Progenitor cell of endocrine pancreas (in vitro differentiated cells): ENCODE data around the gene TP53RK. TPM values are rescaled to one million over a fixed set of nuclear protein-coding genes. Genes with fewer than 3 reads are reported as not detected.

ENCODE experiments used
- DNase-seq: peaks from one replicate; pipeline ENCODE4 v3.0.0; 2021; ENCODE audit warnings: low spot score; ENCODE audit not compliant: unreplicated experiment
- H3K27ac Mint-ChIP-seq: 2 replicates; pipeline ENCODE4 v1.8.0; 2021; ENCODE audit warnings: mild to moderate bottlenecking, moderate library complexity, mixed read lengths
- H3K27me3 Mint-ChIP-seq: 2 replicates; pipeline ENCODE4 v1.8.0; 2021; ENCODE audit warnings: mixed read lengths
- H3K36me3 Mint-ChIP-seq: 2 replicates; pipeline ENCODE4 v1.8.0; 2022; ENCODE audit warnings: mixed read lengths; ENCODE audit not compliant: insufficient read depth
- H3K4me1 Mint-ChIP-seq: 2 replicates; pipeline ENCODE4 v1.8.0; 2021; ENCODE audit warnings: low read depth, mixed read lengths
- H3K4me3 Mint-ChIP-seq: 2 replicates; pipeline ENCODE4 v1.8.0; 2021; ENCODE audit warnings: low read depth, mild to moderate bottlenecking, moderate library complexity, mixed read lengths
- H3K9me3 Mint-ChIP-seq: 2 replicates; pipeline ENCODE4 v1.8.0; 2021; ENCODE audit warnings: low read depth, mixed read lengths
- total RNA-seq: library from RNA; stranded (reverse); gene quantifications from 2 replicates; pipeline ENCODE4 v1.2.1, GENCODE V29; 2021
- TF ChIP-seq, protein P1 (sequence below): fragments of 200-600 bp; sonication (generic); IDR thresholded peaks from one replicate; pipeline ENCODE4 v1.5.0; 2021; ENCODE audit warnings: antibody characterized with exemption, mild to moderate bottlenecking; ENCODE audit not compliant: unreplicated experiment

TP53RK gene
- total RNA-seq, 1 donor from 2014 or later: 11.5 TPM

DNA sequence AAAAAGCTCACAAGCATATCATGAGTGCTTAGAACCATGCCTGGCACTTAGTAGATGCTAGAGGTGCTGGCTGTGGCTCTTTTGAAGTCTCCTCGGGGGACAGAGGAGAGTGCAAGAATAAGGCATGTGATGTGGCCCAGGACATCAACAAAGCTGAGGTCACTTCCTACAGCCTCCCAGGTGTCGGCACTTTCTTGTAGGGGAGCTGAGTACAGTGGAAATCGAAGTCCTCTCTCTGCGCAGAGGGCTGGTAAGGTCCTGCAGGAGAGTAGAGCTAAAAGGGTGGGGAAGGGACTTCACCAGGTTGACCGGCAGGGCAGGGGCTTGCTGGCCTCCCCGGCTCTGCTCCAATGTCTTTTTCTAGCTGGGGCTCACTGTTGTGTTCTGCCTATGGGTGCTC is 49.2 kb downstream of the TP53RK start:
- TF ChIP-seq, protein P1, sequence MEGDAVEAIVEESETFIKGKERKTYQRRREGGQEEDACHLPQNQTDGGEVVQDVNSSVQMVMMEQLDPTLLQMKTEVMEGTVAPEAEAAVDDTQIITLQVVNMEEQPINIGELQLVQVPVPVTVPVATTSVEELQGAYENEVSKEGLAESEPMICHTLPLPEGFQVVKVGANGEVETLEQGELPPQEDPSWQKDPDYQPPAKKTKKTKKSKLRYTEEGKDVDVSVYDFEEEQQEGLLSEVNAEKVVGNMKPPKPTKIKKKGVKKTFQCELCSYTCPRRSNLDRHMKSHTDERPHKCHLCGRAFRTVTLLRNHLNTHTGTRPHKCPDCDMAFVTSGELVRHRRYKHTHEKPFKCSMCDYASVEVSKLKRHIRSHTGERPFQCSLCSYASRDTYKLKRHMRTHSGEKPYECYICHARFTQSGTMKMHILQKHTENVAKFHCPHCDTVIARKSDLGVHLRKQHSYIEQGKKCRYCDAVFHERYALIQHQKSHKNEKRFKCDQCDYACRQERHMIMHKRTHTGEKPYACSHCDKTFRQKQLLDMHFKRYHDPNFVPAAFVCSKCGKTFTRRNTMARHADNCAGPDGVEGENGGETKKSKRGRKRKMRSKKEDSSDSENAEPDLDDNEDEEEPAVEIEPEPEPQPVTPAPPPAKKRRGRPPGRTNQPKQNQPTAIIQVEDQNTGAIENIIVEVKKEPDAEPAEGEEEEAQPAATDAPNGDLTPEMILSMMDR: no peak

DNA sequence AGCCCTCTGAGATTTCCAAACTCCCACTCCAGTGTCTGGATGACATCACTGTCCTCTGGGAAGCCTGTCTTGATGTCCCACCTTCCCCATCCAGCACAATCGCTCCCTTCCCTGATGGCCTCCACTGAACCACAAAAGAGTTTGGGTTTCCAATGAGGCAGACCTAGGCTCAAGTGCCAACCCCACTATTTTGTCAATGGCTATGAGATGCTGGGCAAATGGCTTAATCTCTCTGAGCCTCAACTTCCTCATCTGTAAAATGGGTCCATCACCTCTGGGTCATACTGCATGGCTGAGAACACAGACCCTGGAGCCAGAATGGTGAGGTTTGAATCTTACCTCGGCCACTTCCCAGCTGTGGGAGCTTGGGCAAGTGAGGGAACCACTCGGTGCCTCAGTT is 49.7 kb downstream of the TP53RK start:
- Mint-ChIP-seq H3K27ac (no peak overlapping the region), H3K4me3 (no peak overlapping the region), H3K36me3 (no peaks in the 10 kb centered on the region), H3K27me3 (no peaks in the 10 kb centered on the region), H3K9me3 (no peaks in the 10 kb centered on the region), H3K4me1 (peaks cover 3% of the 10 kb centered on the region)
- TF ChIP-seq, protein P1: no peak
- DNase-seq: no peak

More for the DNA sequence above, 49.2 kb downstream of the TP53RK start:
- Mint-ChIP-seq H3K4me3 (no peak overlapping the region), H3K36me3 (no peaks in the 10 kb centered on the region), H3K4me1 (peaks cover 3% of the 10 kb centered on the region), H3K27me3 (peaks cover 2% of the 10 kb centered on the region), H3K9me3 (no peaks in the 10 kb centered on the region), H3K27ac (no peak overlapping the region)
- no peak for DNase-seq

DNA sequence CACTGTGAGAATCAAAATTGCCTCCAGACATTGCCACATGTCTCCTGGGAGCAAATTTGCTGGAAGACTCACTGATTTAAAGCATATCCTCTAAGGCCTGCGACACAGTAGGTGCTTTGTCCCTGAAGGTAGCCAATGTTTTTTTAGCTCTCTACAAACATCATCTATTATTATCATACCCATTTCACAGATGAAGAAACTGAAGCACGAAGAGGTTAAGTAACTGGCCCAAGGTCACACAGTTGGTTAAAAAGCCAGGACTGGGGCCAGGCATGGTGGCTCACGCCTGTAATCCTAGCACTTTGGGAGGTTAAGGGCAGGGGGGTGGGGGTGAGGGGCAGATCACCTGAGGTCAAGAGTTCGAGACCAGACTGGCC is 50.4 kb downstream of the TP53RK start:
- Mint-ChIP-seq H3K4me3 (no peak overlapping the region), H3K9me3 (no peaks in the 10 kb centered on the region), H3K27ac (no peak overlapping the region), H3K36me3 (no peaks in the 10 kb centered on the region), H3K27me3 (no peaks in the 10 kb centered on the region), H3K4me1 (peaks cover 3% of the 10 kb centered on the region)
- no peak for DNase-seq
- TF ChIP-seq, protein P1: no peak

DNA sequence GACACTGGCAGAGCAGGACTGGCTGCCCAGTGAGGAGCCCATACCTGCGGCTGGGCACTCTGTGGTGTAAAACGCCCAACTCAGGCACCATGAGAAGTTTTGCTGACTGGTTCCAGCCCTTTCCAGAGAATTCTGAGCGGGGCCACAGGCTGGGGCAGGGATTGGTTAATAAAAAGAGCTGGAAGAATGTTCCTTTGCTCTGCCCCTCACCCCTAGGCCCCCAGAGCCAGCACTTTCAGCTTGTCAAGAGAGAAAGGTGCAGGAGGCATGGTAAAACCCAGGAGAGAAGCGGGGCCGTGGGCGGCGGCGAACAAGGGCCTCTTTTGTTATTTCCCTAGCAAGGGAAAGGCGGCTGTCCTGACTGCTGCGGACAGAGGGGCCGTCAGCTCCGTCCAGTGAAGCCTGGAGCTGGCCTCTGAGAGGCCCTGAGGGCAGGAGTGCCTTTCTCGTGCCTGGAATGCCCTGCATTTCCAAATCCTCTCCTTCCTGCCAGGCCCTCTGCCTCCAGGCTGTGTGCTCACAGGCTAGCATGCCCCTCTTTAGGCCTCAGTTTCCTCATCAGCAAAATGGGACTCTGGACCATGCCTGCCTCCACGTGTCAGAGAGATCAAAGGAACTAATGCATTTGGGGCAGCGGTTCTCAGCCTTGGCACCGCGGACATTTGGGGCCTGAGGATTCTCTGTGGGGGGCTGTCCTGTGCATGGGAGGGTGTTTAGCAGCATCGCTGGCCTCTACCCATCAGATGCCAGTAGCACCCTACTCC is 50.9 kb downstream of the TP53RK start:
- Mint-ChIP-seq H3K27ac (no peak overlapping the region), H3K4me3 (no peak overlapping the region), H3K27me3 (no peaks in the 10 kb centered on the region), H3K4me1 (peaks cover 3% of the 10 kb centered on the region), H3K9me3 (no peaks in the 10 kb centered on the region), H3K36me3 (no peaks in the 10 kb centered on the region)
- DNase-seq: no peak
- TF ChIP-seq, protein P1: no peak

DNA sequence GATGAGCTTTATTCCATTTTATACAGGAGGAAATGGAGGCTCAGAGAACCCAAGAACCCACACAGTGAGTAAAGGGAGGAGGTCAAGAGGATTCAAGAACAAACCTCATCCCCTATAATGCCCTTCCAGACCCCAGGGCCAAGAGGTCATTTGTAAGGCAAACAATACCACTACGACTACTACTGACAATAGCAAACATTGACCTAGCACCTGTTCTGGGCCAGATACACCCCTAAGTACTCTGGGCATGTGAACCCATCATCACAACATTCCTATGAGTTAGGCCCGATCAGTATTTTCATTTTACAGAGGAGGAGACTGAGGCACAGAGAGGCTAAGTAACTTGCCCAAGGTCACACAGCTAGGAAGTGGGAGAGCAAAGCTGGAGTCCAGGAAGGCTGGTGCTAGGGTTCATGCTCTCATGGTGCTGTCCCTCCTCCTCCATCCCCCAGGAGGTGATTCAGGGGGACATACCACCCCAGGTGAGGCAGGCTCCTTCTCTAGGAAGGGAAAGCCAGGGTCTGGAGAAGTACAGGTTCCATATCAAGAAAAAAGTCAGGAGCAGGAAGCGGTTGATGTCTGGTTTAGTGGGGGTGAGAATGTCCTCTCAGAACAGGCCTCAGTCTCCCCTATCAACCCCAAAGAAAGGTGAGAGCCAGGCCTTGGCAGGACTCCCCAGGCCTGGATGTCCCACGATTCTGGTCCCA is 51.7 kb downstream of the TP53RK start:
- Mint-ChIP-seq H3K4me1 (peaks cover 3% of the 10 kb centered on the region), H3K27me3 (no peaks in the 10 kb centered on the region), H3K9me3 (no peaks in the 10 kb centered on the region), H3K27ac (no peak overlapping the region), H3K4me3 (no peak overlapping the region), H3K36me3 (no peaks in the 10 kb centered on the region)
- no peak for DNase-seq
- TF ChIP-seq, protein P1: no peak
